WERI-Rb-1 (cell line): Measurements from ENCODE around the gene KCNMA1.

Source experiments
- DNase-seq: peaks from one replicate; pipeline ENCODE4 v3.0.0-alpha.2; 2020
- H3K27ac ChIP-seq: fragments of 250-450 bp; sonication (Bioruptor Pico); 2 replicates; pipeline ENCODE4 v1.5.1; 2020; ENCODE audit warnings: mild to moderate bottlenecking, moderate library complexity
- H3K27me3 ChIP-seq: fragments of 250-450 bp; sonication (Bioruptor Pico); 2 replicates; pipeline ENCODE4 v1.5.1; 2021; ENCODE audit warnings: mild to moderate bottlenecking, low read depth, moderate library complexity; ENCODE audit not compliant: insufficient read depth, severe bottlenecking
- H3K36me3 ChIP-seq: fragments of 250-450 bp; sonication (Bioruptor Pico); 2 replicates; pipeline ENCODE4 v1.5.1; 2020; ENCODE audit warnings: mild to moderate bottlenecking, moderate library complexity
- H3K4me3 ChIP-seq: 2 replicates; pipeline ENCODE4 v1.5.1; 2011; ENCODE audit warnings: low read depth, mild to moderate bottlenecking, control low read depth, low read length
- H3K9me3 ChIP-seq: fragments of 250-450 bp; sonication (Bioruptor Pico); 2 replicates; pipeline ENCODE4 v1.5.1; 2021; ENCODE audit warnings: mild to moderate bottlenecking, moderate library complexity; ENCODE audit not compliant: severe bottlenecking
- CTCF ChIP-seq: IDR thresholded peaks from 2 replicates; pipeline ENCODE4 v1.5.1; 2011; ENCODE audit warnings: low read depth, mild to moderate bottlenecking, control low read depth, inconsistent platforms, low read length

Gene KCNMA1

DNA sequence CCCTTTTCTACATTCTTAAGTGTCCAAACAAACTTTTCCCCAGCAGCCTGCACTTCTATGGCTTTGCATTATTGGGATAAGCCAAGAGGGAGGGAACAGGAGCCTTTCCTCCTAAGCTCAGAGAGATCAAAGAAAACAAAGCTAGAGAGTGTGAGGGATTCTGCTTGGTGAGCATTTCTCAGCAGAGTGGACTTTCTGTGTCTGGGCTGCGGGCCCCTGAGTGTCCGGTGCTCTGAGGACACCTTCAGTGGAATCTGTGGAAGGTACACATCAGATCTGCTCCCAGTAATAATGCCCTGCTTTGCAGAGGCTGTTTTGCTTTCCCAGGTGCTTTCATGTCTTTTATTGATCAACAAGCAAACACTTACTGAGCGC, 50.2 kb downstream of the KCNMA1 start:
- Histone ChIP-seq H3K4me3 (no peak overlapping the region), H3K36me3 (no peaks in the 10 kb centered on the region), H3K27ac (no peak overlapping the region), H3K9me3 (no peaks in the 10 kb centered on the region), H3K27me3 (no peaks in the 10 kb centered on the region)
- no peak for DNase-seq
- TF ChIP-seq CTCF: no peak

DNA sequence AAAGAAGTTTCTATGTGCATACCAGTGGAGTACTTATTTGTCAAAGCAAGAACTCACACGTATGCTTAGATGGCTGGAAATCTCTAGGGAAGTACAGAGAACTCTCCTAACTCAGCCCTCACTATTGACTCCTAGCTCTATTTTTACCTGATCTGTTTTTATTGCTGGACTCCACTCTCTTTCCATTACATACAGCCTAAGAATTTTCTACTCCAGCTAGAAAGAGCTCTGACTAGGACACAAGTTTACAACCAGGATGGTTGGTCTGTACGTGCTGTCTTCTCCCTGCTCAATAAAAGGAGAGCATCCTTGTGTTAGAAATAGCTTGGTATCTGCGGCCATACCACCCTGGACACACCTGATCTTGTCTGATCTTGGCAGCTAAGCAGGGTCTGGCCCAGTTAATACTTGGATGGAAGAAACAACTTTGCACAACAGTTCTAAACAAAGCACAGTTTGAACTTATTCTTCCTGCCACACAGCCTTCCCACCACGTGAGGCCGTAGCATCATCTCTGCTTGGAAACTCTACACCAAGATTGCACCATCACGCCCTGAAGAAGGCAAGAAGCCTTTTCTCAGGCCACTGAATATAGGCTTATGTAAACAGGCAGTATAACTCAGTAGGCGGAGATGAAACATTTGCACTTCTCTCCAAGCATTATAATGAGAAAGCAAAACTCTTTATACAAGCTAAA, 50.7 kb downstream of the KCNMA1 start:
- no peak overlapping the region for H3K27ac ChIP-seq
- DNase-seq: no peak

GRCh38 chr10:77584938-77585337, 52.7 kb downstream of the KCNMA1 start:
- H3K9me3 ChIP-seq: no peaks in the 10 kb centered on the region
- no peak for TF ChIP-seq CTCF
- no peaks in the 10 kb centered on the region for H3K27me3 ChIP-seq
- no peak for DNase-seq
- no peak overlapping the region for H3K4me3 ChIP-seq
- no peak overlapping the region for H3K27ac ChIP-seq
- H3K36me3 ChIP-seq: no peaks in the 10 kb centered on the region

More for the DNA sequence above, 50.7 kb downstream of the KCNMA1 start:
- Histone ChIP-seq H3K4me3 (no peak overlapping the region), H3K27me3 (no peaks in the 10 kb centered on the region), H3K9me3 (no peaks in the 10 kb centered on the region), H3K36me3 (no peaks in the 10 kb centered on the region)
- TF ChIP-seq CTCF: no peak

DNA sequence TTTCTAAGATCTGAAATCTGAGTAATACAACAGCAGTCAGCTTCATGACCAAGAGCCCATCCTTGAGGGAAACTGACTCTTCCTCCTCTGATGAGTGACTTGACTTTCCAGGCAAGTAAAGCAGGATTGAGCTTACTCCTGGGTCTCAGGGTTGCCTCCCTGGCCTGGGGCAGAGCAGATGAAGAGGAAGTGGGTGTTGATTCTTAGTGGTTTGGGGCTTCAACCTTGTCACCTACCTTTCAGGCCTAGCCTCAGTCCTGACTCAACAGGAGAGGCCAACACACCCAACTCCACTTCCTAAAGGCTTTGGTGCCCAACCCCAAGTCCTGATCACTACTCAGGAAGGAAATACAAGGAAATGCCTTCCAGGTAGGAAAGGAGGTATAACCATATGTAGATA, 54.1 kb downstream of the KCNMA1 start:
- H3K36me3 ChIP-seq: no peaks in the 10 kb centered on the region
- H3K4me3 ChIP-seq: no peak overlapping the region
- no peak for TF ChIP-seq CTCF
- no peaks in the 10 kb centered on the region for H3K27me3 ChIP-seq
- DNase-seq: no peak
- H3K27ac ChIP-seq: no peak overlapping the region
- no peaks in the 10 kb centered on the region for H3K9me3 ChIP-seq

DNA sequence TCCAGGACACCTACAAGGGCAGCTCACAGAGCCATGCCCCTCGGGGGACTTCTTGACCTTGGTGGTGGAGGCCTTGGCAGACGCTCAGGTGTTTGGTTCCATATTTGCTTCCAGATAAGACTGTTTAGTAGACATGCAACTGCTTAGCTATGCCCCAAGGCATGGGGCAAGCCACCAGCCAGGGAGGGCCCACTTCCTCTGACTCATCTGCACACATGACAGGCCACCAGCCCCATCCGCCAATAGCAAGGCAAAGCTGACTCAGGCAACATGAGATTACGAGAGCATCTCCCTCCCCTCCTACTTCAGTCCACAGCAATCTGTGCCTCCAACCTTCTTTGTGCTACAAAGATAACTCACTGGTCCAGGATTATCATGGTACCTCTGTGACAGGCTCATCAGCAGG, 54.9 kb downstream of the KCNMA1 start:
- H3K27ac ChIP-seq: no peak overlapping the region
- no peaks in the 10 kb centered on the region for H3K36me3 ChIP-seq
- no peaks in the 10 kb centered on the region for H3K27me3 ChIP-seq
- H3K4me3 ChIP-seq: no peak overlapping the region
- H3K9me3 ChIP-seq: no peaks in the 10 kb centered on the region
- TF ChIP-seq CTCF: no peak
- no peak for DNase-seq

- H3K27ac ChIP-seq: no peak overlapping the region
- H3K9me3 ChIP-seq: no peaks in the 10 kb centered on the region
- H3K36me3 ChIP-seq: no peaks in the 10 kb centered on the region
- no peaks in the 10 kb centered on the region for H3K27me3 ChIP-seq
- H3K4me3 ChIP-seq: no peak overlapping the region
- DNase-seq: no peak
- no peak for TF ChIP-seq CTCF
Observed at GRCh38 chr10:77581738-77582137, 55.9 kb downstream of the KCNMA1 start.
